PC-9 (cell line): ENCODE data around the gene TMOD1. TPM values are rescaled to one million over a fixed set of nuclear protein-coding genes. Genes with fewer than 3 reads are reported as not detected.
A peak's percentile ranks its signal among the peaks of the same experiment; 100 is the strongest.

Experiments used
- BruUV-seq: library from RNA; stranded (reverse); fragments of 400-500 nt; replicated peaks from 2 replicates; lab custom pipeline; 2021; lab: Mats Ljungman, UMichigan
- CTCF ChIA-PET: fragments of 300-600 bp; sonication (Branson Sonifier 250); formaldehyde crosslinking; loops from one replicate; lab custom pipeline; 2022; ENCODE audit warnings: antibody characterized with exemption; lab: Charles Lee
- POLR2A ChIA-PET: fragments of 300-600 bp; sonication (Branson Sonifier 250); formaldehyde crosslinking; loops from one replicate; lab custom pipeline; 2022; ENCODE audit warnings: antibody characterized with exemption; ENCODE audit not compliant: unreplicated experiment; lab: Charles Lee
- DNase-seq, 2 experiments: peaks; one replicate each; pipeline versions ENCODE4 v3.0.0 to v3.0.0-alpha.2; 2015 to 2022; ENCODE audit warnings: mixed read lengths in 1 of 2
- H2AFZ ChIP-seq: fragments of 200-600 bp; sonication (generic); 2 replicates; pipeline ENCODE4 v1.8.1; 2017; ENCODE audit warnings: antibody characterized with exemption
- H3F3A ChIP-seq: fragments of 200-600 bp; sonication (generic); 2 replicates; pipeline ENCODE4 v1.8.1; 2017; ENCODE audit warnings: antibody characterized with exemption, mild to moderate bottlenecking, low read depth; ENCODE audit not compliant: insufficient read depth
- H3K27ac ChIP-seq: fragments of 200-600 bp; sonication (generic); 2 replicates; pipeline ENCODE4 v1.6.1; 2016; ENCODE audit warnings: mixed run types
- H3K27me3 ChIP-seq: fragments of 200-600 bp; sonication (generic); 2 replicates; pipeline ENCODE4 v1.6.1; 2016; ENCODE audit warnings: low read depth, mixed run types; ENCODE audit not compliant: insufficient read depth
- H3K36me3 ChIP-seq: fragments of 200-600 bp; sonication (generic); 2 replicates; pipeline ENCODE4 v1.6.1; 2016; ENCODE audit warnings: low read depth, mixed run types
- H3K4me1 ChIP-seq: fragments of 200-600 bp; sonication (generic); replicated peaks from 2 replicates; pipeline ENCODE4 v1.6.1; 2016; ENCODE audit warnings: mixed run types; ENCODE audit not compliant: insufficient read depth
- H3K4me2 ChIP-seq: fragments of 200-600 bp; sonication (generic); 2 replicates; pipeline ENCODE4 v1.6.1; 2017; ENCODE audit warnings: mixed run types
- H3K4me3 ChIP-seq: fragments of 200-600 bp; sonication (generic); 2 replicates; pipeline ENCODE4 v1.6.1; 2016; ENCODE audit warnings: mixed run types
- H3K79me2 ChIP-seq: fragments of 200-600 bp; sonication (generic); 2 replicates; pipeline ENCODE4 v1.6.1; 2017; ENCODE audit warnings: low read depth, mixed run types
- H3K9me2 ChIP-seq: fragments of 200-600 bp; sonication (generic); 2 replicates; pipeline ENCODE4 v1.8.1; 2017; ENCODE audit warnings: mild to moderate bottlenecking; ENCODE audit not compliant: insufficient read depth
- H3K9me3 ChIP-seq: fragments of 200-600 bp; sonication (generic); 2 replicates; pipeline ENCODE4 v1.8.1; 2016; ENCODE audit warnings: low read depth; ENCODE audit not compliant: insufficient read depth
- H4K20me1 ChIP-seq: fragments of 200-600 bp; sonication (generic); 2 replicates; pipeline ENCODE4 v1.8.1; 2017; ENCODE audit not compliant: insufficient read depth
- EZH2 ChIP-seq: fragments of 200-600 bp; sonication (generic); IDR thresholded peaks from 2 replicates; pipeline ENCODE4 v1.8.0; 2017; ENCODE audit warnings: antibody characterized with exemption, low read depth
- intact Hi-C: fragments of 100-400 bp; cut with micrococcal nuclease; formaldehyde crosslinking; loops from one replicate; pipeline ENCODE4 v1.10.0; 2022; ENCODE audit not compliant: unreplicated experiment
- total RNA-seq: library from RNA; stranded (reverse); gene quantifications from 2 replicates; pipeline ENCODE4 v1.2.3, GENCODE V29; 2021
- TF ChIP-seq, protein P1 (sequence below): fragments of 200-600 bp; sonication (generic); conservative IDR thresholded peaks from 2 replicates; pipeline ENCODE4 v1.6.1; 2017; ENCODE audit warnings: mixed run types, antibody characterized with exemption, mild to moderate bottlenecking, moderate library complexity

The TMOD1 gene
- total RNA-seq, 1 experiment from 2014 or later: 6.8 TPM

DNA sequence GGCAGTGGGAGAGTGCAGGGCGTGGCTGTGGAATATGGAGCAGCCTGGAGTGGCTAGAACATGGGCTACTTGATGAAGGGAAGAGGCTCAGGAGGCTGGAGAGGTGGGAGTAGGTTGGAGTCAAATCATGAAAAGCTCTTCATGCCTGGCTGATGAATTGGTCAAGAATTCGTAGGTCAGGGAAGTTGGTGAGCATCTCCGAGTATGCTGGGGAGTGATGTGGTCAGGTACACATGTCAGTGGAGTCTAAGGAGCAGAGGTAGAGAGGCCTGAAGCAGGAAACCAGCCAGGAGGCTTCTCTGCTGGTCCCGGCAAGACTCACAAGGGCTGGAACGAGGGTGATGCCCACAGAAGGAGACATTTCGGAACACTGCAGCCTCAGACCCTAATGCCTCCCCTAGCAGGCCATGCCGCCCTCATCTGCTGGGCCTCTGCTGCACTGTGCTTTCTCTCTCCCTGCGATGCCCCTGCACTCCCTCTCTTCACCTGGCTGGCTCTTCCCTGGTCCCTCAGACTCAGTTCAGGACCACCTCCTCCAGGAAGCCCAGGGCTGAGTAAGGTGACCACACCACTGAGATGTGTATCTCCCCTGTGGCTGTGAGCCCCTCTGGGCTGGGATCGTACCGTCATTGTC lies 33.6 kb downstream of the TMOD1 start:
- H3K4me3 ChIP-seq: no peak overlapping the region
- no TSS peak for BruUV-seq
- H3K9me3 ChIP-seq: no peaks in the 10 kb centered on the region
- H3K4me2 ChIP-seq: no peak overlapping the region
- H3K36me3 ChIP-seq: no peaks in the 10 kb centered on the region
- no peak overlapping the region for H2AFZ ChIP-seq
- H3K4me1 ChIP-seq: peaks cover 1% of the 10 kb centered on the region; the same call in 1 of the 2 replicates
- no peaks in the 10 kb centered on the region for H3K27me3 ChIP-seq
- no peak for TF ChIP-seq EZH2
- ChIA-PET CTCF (no interaction called here), POLR2A (no interaction called here)
- no peak overlapping the region for H3K27ac ChIP-seq
- H3F3A ChIP-seq: no peaks in the 10 kb centered on the region
- intact Hi-C loops: no loop called here
- DNase-seq: no peak
- no peaks in the 10 kb centered on the region for H3K9me2 ChIP-seq
- no peaks in the 10 kb centered on the region for H4K20me1 ChIP-seq
- H3K79me2 ChIP-seq: no peaks in the 10 kb centered on the region

DNA sequence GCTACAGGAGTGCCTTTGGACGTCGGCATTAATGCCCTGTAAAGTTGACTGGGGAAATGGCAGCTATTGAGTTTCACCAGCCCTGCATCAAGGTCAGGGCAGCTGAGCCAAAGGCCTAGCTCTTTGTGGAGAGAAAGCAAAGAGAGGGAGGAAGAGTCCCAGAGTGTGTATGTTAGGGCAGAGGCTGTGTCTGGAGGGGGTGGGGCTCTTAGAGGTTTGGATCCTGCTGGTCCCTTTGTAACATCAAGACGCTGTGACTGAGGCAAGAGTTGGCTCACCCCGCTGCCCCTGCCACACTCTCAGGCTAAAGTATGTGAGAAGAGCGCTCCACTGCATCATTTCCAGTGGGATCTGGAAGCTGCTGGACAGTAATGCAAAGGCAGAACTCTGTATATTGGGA lies 34.3 kb downstream of the TMOD1 start:
- no peaks in the 10 kb centered on the region for H3K9me2 ChIP-seq
- BruUV-seq: no TSS peak
- no peaks in the 10 kb centered on the region for H3K36me3 ChIP-seq
- no peak for DNase-seq
- TF ChIP-seq EZH2: no peak
- TF ChIP-seq, protein P1, sequence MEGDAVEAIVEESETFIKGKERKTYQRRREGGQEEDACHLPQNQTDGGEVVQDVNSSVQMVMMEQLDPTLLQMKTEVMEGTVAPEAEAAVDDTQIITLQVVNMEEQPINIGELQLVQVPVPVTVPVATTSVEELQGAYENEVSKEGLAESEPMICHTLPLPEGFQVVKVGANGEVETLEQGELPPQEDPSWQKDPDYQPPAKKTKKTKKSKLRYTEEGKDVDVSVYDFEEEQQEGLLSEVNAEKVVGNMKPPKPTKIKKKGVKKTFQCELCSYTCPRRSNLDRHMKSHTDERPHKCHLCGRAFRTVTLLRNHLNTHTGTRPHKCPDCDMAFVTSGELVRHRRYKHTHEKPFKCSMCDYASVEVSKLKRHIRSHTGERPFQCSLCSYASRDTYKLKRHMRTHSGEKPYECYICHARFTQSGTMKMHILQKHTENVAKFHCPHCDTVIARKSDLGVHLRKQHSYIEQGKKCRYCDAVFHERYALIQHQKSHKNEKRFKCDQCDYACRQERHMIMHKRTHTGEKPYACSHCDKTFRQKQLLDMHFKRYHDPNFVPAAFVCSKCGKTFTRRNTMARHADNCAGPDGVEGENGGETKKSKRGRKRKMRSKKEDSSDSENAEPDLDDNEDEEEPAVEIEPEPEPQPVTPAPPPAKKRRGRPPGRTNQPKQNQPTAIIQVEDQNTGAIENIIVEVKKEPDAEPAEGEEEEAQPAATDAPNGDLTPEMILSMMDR: no peak
- H3K9me3 ChIP-seq: no peaks in the 10 kb centered on the region
- ChIA-PET CTCF (interaction anchor here (0.6 kb wide), 1 partner anchor 18 kb away, joined by 4 read pairs; no protein-coding TSS in a partner anchor), POLR2A (no interaction called here)
- H3F3A ChIP-seq: no peaks in the 10 kb centered on the region
- no peak overlapping the region for H2AFZ ChIP-seq
- no peaks in the 10 kb centered on the region for H3K27me3 ChIP-seq
- H3K4me3 ChIP-seq: no peak overlapping the region
- H3K27ac ChIP-seq: no peak overlapping the region
- intact Hi-C loops: no loop called here
- no peaks in the 10 kb centered on the region for H4K20me1 ChIP-seq
- H3K4me1 ChIP-seq: no peaks in the 10 kb centered on the region
- no peaks in the 10 kb centered on the region for H3K79me2 ChIP-seq
- no peak overlapping the region for H3K4me2 ChIP-seq

DNA sequence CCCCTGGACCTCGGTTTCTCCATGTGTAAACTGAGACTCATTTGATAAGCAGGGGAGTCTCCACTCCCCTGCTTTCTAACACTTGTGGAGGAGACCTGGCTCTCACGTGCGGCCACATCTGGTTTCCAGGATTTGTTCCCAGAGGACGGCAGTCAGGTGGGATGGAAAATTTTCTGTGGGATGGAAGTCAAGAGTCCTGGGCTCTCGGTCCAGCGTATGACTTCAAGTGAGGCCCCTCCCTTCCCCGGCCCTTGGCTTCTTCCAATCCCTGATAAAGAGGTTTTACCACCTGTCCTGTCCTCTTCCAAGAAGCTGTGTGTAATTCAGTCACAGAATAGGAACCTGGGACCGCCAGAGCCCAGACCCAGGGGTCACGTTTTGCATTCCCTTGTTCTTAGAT lies 35.0 kb downstream of the TMOD1 start:
- no peaks in the 10 kb centered on the region for H3K4me1 ChIP-seq
- no peaks in the 10 kb centered on the region for H3F3A ChIP-seq
- TF ChIP-seq EZH2: no peak
- TF ChIP-seq, protein P1: no peak
- no TSS peak for BruUV-seq
- ChIA-PET CTCF (no interaction called here), POLR2A (interaction anchor here (0.6 kb wide), 1 partner anchor 89 kb away, joined by 3 read pairs; no protein-coding TSS in a partner anchor)
- no peak overlapping the region for H3K27ac ChIP-seq
- H4K20me1 ChIP-seq: no peaks in the 10 kb centered on the region
- H3K79me2 ChIP-seq: no peaks in the 10 kb centered on the region
- H3K9me2 ChIP-seq: no peaks in the 10 kb centered on the region
- no peaks in the 10 kb centered on the region for H3K9me3 ChIP-seq
- no peak for DNase-seq
- no peak overlapping the region for H3K4me2 ChIP-seq
- intact Hi-C loops: no loop called here
- H3K4me3 ChIP-seq: no peak overlapping the region
- H2AFZ ChIP-seq: no peak overlapping the region
- no peaks in the 10 kb centered on the region for H3K36me3 ChIP-seq
- no peaks in the 10 kb centered on the region for H3K27me3 ChIP-seq

DNA sequence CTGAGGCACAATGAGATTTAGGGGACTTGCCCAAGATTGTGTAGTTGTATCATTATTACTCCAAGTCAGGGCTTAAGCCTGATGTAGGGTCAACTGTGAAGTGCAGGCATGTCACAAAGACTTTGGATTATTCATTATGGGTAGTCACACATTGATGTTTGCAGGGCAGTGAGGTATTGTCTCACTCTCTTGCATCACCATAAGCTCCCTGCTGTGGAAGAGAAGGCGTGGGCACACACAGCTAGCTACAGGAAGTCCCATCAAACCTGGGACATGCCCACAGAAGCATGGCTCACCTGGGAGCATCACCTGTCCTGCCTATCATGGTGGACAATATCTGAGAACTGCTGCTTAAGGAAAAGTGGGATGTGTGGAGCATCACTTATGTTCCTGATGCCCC lies 42.1 kb downstream of the TMOD1 start:
- TF ChIP-seq, protein P1: no peak
- no peak for TF ChIP-seq EZH2
- Histone ChIP-seq H3K4me1 (peaks cover 18% of the 10 kb centered on the region), H3K27me3 (no peaks in the 10 kb centered on the region), H3K9me2 (no peaks in the 10 kb centered on the region), H3K36me3 (no peaks in the 10 kb centered on the region), H3K4me3 (no peak overlapping the region), H3K79me2 (no peaks in the 10 kb centered on the region), H3K27ac (peak overlapping the region; percentile 60), H3K9me3 (no peaks in the 10 kb centered on the region), H4K20me1 (no peaks in the 10 kb centered on the region), H2AFZ (no peak overlapping the region), H3K4me2 (peak overlapping the region; percentile 17; the same call in 1 of the 2 replicates), H3F3A (peaks cover 11% of the 10 kb centered on the region; the same call in 1 of the 2 replicates)
- POLR2A ChIA-PET: no interaction called here
- intact Hi-C loops: no loop called here
- DNase-seq: peak; percentile 31 to 79
- BruUV-seq: no TSS peak
- CTCF ChIA-PET: no interaction called here
